Measurements from ENCODE around the gene EPHB1.

EPHB1 gene

DNA sequence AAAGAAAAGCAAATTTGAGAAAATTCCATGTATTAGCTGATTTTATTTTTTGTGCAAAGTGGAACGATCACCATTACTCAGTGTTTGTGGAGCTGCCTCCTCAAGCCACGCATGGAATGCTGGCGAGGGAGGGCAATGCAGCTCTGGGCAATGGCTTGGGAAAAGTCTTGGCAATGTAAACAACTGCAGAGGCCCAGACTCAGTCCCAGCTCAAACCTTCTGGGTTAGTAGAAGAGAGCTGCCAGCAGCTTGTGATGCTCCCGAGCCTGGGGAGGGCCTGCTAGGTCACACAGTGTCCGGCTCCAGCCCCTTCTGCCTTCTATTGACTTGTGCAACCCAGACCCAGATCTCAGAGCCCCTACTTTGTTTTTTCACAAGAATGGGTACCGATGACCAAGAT, 4.3 kb downstream of the EPHB1 start:
- Histone ChIP-seq H3K27me3 (ENCODE audit: insufficient read depth, poor library complexity, severe bottlenecking) (peaks cover 46% of the 10 kb centered on the region), H3K27ac (replicated peaks) (no peak overlapping the region), H3K4me3 (replicated peaks; ENCODE audit: insufficient read depth, low read length) (no peak overlapping the region)
- DNase-seq (ENCODE audit: low read depth in 1 of 2, low spot score in 1 of 2), result no peak
- TF ChIP-seq, protein P1, sequence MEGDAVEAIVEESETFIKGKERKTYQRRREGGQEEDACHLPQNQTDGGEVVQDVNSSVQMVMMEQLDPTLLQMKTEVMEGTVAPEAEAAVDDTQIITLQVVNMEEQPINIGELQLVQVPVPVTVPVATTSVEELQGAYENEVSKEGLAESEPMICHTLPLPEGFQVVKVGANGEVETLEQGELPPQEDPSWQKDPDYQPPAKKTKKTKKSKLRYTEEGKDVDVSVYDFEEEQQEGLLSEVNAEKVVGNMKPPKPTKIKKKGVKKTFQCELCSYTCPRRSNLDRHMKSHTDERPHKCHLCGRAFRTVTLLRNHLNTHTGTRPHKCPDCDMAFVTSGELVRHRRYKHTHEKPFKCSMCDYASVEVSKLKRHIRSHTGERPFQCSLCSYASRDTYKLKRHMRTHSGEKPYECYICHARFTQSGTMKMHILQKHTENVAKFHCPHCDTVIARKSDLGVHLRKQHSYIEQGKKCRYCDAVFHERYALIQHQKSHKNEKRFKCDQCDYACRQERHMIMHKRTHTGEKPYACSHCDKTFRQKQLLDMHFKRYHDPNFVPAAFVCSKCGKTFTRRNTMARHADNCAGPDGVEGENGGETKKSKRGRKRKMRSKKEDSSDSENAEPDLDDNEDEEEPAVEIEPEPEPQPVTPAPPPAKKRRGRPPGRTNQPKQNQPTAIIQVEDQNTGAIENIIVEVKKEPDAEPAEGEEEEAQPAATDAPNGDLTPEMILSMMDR (IDR thresholded peaks at IDR 0.05; ENCODE audit: insufficient read depth, low read length), result no peak
- TF ChIP-seq, protein P2, sequence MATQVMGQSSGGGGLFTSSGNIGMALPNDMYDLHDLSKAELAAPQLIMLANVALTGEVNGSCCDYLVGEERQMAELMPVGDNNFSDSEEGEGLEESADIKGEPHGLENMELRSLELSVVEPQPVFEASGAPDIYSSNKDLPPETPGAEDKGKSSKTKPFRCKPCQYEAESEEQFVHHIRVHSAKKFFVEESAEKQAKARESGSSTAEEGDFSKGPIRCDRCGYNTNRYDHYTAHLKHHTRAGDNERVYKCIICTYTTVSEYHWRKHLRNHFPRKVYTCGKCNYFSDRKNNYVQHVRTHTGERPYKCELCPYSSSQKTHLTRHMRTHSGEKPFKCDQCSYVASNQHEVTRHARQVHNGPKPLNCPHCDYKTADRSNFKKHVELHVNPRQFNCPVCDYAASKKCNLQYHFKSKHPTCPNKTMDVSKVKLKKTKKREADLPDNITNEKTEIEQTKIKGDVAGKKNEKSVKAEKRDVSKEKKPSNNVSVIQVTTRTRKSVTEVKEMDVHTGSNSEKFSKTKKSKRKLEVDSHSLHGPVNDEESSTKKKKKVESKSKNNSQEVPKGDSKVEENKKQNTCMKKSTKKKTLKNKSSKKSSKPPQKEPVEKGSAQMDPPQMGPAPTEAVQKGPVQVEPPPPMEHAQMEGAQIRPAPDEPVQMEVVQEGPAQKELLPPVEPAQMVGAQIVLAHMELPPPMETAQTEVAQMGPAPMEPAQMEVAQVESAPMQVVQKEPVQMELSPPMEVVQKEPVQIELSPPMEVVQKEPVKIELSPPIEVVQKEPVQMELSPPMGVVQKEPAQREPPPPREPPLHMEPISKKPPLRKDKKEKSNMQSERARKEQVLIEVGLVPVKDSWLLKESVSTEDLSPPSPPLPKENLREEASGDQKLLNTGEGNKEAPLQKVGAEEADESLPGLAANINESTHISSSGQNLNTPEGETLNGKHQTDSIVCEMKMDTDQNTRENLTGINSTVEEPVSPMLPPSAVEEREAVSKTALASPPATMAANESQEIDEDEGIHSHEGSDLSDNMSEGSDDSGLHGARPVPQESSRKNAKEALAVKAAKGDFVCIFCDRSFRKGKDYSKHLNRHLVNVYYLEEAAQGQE (IDR thresholded peaks at IDR 0.05; ENCODE audit: insufficient replicate concordance, low read depth), result no peak
- TF ChIP-seq POLR2AphosphoS5 (IDR thresholded peaks at IDR 0.05; ENCODE audit: low read depth) (no peak), GABPA (IDR thresholded peaks at IDR 0.05; ENCODE audit: low read depth) (no peak), SPI1 (IDR thresholded peaks at IDR 0.05; ENCODE audit: borderline replicate concordance, low read depth) (no peak)

DNA sequence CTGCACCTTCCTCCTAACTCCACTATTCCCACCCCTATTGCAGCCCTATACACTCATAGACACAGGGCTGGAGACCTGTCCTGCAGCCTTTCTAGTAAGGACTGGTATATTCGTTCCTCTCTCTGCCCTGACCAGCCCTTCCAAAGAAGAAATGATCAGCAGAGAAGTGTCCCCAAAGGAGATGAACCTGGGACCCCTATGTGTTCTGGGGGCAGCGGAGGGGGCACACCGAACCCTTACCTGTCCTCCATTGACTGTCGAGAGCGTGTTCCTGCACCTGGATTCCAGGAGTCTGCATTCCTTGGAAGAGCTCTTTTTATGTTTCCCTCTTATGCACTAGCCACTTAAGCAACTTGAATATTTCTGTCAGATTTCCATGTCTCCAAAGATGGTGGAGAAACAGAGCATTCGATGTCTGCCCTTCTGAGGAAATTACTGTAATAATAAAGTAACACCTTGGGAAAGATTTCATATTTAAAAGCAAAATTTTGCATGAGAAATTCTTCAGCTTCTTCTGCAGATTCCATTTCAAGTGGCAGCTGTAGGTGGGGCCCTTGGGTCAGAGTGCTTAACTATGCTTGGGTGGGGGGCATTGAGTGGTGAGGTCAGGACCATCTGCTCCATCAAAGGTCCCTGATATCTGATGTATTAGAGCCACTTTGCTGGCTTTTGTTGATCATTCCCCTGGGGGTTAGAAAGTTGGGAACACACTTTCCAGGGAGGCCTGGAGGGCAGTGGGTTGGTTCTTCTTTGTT, 6.3 kb downstream of the EPHB1 start:
- Histone ChIP-seq H3K27ac (replicated peaks) (no peak overlapping the region), H3K27me3 (ENCODE audit: insufficient read depth, poor library complexity, severe bottlenecking) (peaks cover 32% of the 10 kb centered on the region), H3K4me3 (replicated peaks; ENCODE audit: insufficient read depth, low read length) (no peak overlapping the region)
- DNase-seq (ENCODE audit: low read depth in 1 of 2, low spot score in 1 of 2), result no peak
- TF ChIP-seq GABPA (IDR thresholded peaks at IDR 0.05; ENCODE audit: low read depth), result no peak
- TF ChIP-seq, protein P2 (IDR thresholded peaks at IDR 0.05; ENCODE audit: insufficient replicate concordance, low read depth), result no peak
- TF ChIP-seq POLR2AphosphoS5 (IDR thresholded peaks at IDR 0.05; ENCODE audit: low read depth), result no peak
- TF ChIP-seq SPI1 (IDR thresholded peaks at IDR 0.05; ENCODE audit: borderline replicate concordance, low read depth), result no peak
- TF ChIP-seq, protein P1 (IDR thresholded peaks at IDR 0.05; ENCODE audit: insufficient read depth, low read length), result no peak

DNA sequence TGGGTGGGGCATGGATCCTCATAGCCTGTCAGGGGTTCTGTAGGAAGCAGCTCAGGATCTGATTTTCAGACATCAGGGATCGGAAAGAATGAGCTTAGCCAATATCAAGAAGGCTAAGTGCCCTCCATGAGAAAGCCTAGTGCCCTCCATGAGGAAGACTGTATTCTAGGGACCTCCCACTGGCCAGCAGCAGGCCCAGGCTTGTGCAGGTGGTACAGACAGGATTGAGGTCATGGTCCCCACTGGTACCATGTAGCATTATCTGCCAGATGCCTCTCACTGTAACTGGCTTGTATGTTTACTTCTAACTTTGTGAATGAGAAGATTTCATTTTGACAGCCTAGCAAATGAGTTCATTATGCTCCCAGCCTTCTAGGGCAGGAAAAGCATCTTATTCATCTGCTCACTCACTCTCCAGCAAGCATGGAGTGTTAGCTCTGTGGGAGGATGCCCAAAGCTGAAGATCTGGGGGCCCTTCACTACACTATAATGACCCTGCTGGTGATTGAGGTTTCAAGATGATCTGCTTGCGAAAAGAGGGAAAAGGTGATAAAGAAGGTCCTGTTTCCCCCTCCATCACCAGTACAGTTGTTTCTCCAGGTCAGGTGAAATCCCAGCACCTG, 7.5 kb downstream of the EPHB1 start:
- H3K4me3 ChIP-seq (replicated peaks; ENCODE audit: insufficient read depth, low read length), result no peak overlapping the region
- DNase-seq (ENCODE audit: low read depth in 1 of 2, low spot score in 1 of 2), result no peak
- H3K27ac ChIP-seq (replicated peaks), result no peak overlapping the region
- H3K27me3 ChIP-seq (ENCODE audit: insufficient read depth, poor library complexity, severe bottlenecking), result peaks cover 20% of the 10 kb centered on the region
- no peak for TF ChIP-seq GABPA (IDR thresholded peaks at IDR 0.05; ENCODE audit: low read depth)
- TF ChIP-seq POLR2AphosphoS5 (IDR thresholded peaks at IDR 0.05; ENCODE audit: low read depth), result no peak
- TF ChIP-seq, protein P2 (IDR thresholded peaks at IDR 0.05; ENCODE audit: insufficient replicate concordance, low read depth), result no peak
- TF ChIP-seq SPI1 (IDR thresholded peaks at IDR 0.05; ENCODE audit: borderline replicate concordance, low read depth), result no peak
- TF ChIP-seq, protein P1 (IDR thresholded peaks at IDR 0.05; ENCODE audit: insufficient read depth, low read length), result no peak
